Measurements from ENCODE around the gene POLK.
"Not testable (repeated sequence)": the region's sequence is repeated elsewhere in the genome, so short reads cannot be mapped to it uniquely, and the experiment has no call there.

The POLK gene

GRCh38 chr5:75511435-75512382 lies at the start of gene POLK, which contains the start of gene CERT1:
Gene POLK (plus strand): TSS chr5:75511891.
Gene CERT1 (minus strand): TSS chr5:75511629. CDS start chr5:75511207, 422 bp downstream.
- peak; percentile 98 for DNase-seq

- no peak for DNase-seq
Observed at GRCh38 chr5:75463726-75464125, 48.0 kb upstream of the POLK start.

- DNase-seq: no peak
Observed at GRCh38 chr5:75465480-75465879, 46.2 kb upstream of the POLK start.

- peak; percentile 51 for DNase-seq
Observed at GRCh38 chr5:75466006-75466716, 45.5 kb upstream of the POLK start.

GRCh38 chr5:75468593-75468992 lies 43.1 kb upstream of the POLK start:
- DNase-seq: no peak

- no peak for DNase-seq
Observed at GRCh38 chr5:75469017-75469416, 42.7 kb upstream of the POLK start.

GRCh38 chr5:75471193-75471592 lies 40.5 kb upstream of the POLK start:
- DNase-seq: no peak

- no peak for DNase-seq
Observed at GRCh38 chr5:75472973-75473372, 38.7 kb upstream of the POLK start.

GRCh38 chr5:75473463-75473862 lies 38.2 kb upstream of the POLK start:
- DNase-seq: no peak

GRCh38 chr5:75475364-75475763 lies 36.3 kb upstream of the POLK start:
- DNase-seq: no peak

GRCh38 chr5:75481024-75481423 lies 30.7 kb upstream of the POLK start:
- no peak for DNase-seq

GRCh38 chr5:75482482-75482881 lies 29.2 kb upstream of the POLK start:
- no peak for DNase-seq

GRCh38 chr5:75484605-75485004 lies 27.1 kb upstream of the POLK start:
- no peak for DNase-seq

GRCh38 chr5:75489847-75490246 lies 21.8 kb upstream of the POLK start:
- DNase-seq: not testable (repeated sequence)

- DNase-seq: no peak
Observed at GRCh38 chr5:75491621-75492020, 20.1 kb upstream of the POLK start.

- no peak for DNase-seq
Observed at GRCh38 chr5:75496026-75496425, 15.7 kb upstream of the POLK start.

GRCh38 chr5:75498208-75498777 lies 13.4 kb upstream of the POLK start:
- no peak for DNase-seq

- not testable (repeated sequence) for DNase-seq
Observed at GRCh38 chr5:75498875-75499274, 12.8 kb upstream of the POLK start.

- not testable (repeated sequence) for DNase-seq
Observed at GRCh38 chr5:75505112-75505511, 6.6 kb upstream of the POLK start.

GRCh38 chr5:75507841-75508240 lies 3.9 kb upstream of the POLK start:
- no peak for DNase-seq

- no peak for DNase-seq
Observed at GRCh38 chr5:75509546-75509945, 2.1 kb upstream of the POLK start.

GRCh38 chr5:75509956-75510355 lies 1.7 kb upstream of the POLK start:
- DNase-seq: peak; percentile 11

- no peak for DNase-seq
Observed at GRCh38 chr5:75510417-75510835, 1.3 kb upstream of the POLK start.

Measured in NCI-H82 (cell line).